ENCODE data around the gene CSF1R.
A peak's percentile ranks its signal among the peaks of the same experiment; 100 is the strongest.
"Not testable (repeated sequence)": the region's sequence is repeated elsewhere in the genome, so short reads cannot be mapped to it uniquely, and the experiment has no call there.

Gene CSF1R

DNA sequence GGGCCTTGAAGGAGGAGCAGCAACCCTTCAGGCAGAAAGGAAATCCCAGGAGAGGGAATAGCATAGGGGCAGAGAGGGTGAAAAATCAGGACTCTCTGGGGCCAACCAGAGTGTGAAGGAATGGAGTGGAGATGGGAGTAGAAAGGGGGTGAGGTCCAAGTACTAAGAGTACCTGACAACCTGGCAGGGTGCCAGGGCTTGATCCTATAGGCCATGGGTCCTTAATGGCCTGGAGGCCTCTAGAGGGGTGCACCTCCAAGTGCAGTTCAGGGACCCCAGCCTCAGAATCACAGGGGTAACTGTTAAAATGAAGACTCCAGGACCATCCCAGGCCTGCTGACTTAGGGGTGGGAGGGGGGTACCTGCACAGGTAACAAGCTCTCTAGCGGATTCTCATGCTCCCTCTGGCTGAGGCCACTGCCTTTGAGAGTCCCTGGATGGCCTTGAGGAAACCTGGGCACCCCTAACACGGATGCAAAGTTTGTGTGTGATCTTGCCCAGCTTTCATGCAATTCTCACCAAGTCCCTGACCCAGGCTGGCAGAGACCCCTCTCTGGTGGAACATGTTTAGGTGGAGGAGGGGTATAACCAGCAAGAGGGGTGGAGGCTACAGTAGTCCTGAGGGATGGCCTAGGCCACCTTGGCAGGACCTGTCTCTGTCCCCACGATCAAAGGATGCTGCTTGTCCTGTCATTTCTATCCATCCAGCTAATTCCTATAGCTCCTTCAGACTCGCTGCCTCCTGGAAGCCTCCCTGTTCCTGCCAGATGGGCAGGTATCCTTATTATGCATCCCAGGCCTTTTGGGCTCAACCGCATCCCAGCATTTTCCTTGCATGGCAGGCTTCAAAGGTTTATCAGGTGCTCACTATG, 17.6 kb upstream of the CSF1R start:
- DNase-seq = no peak

DNA sequence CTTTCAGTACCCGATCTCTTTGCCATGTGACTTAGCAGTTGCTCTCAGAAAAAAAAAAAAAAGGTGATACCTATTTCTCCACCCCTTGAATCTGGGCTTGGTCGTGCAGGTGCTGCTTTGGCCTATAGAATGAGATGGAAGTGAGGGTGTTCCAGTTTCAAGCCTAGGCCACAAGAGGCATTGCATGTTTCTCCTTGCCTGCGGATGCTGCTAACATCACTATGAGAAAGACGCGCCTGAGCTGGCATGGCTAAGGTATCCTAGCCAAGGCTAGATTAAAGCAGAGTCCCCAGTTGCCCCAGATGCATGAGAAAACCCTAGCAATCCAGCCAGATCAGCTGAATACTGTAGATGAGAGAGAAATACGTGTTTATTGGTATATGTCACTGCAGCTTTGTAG, 14.7 kb upstream of the CSF1R start:
- no peak for DNase-seq

DNA sequence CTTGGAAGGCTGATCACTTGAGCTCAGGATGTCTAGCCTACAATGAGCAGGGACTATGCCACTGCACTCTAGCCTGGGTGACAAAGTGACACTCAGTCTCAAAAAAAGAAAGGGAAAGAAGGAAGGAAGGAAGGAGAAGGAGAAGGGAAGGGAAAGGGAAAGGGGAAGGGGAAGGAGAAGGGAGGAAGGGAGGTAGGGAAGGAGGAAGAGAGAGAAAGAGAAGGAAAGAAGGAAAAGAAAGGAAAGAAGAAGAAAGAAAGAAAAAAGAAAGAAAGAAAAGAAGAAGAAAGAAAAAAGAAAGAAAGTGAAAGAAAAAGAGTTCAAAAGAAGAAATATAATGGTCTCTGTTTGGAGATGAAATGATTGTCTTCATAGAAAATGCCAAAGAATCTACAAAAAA, 10.8 kb upstream of the CSF1R start:
- no peak for DNase-seq

DNA sequence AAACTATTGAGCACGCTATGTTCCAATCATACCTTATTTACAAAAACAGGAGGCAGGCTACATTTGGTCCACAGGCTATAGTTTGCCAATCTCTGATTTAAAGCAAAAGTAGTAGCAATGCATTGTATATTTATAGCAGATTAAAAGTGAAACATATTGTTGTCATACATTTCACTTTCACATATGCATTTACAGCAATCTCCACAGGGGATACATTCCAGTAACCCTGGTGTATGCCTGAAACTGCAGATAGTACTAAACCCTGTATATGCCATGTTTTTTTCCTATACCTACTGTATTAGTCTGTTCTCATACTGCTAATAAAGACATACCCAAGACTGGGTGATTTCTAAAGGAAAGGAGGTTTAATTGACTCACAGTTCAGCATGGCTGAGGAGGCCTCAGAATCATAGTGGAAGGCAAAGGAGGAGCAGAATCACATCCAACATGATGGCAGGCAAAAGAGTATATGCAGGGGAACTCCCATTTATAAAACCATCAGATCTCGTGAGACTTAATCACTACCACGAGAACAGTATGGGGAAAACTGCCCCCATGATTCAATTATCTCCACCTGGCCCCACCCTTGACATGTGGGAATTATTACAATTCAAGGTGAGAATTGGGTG, 5.9 kb upstream of the CSF1R start:
- no peak for DNase-seq

DNA sequence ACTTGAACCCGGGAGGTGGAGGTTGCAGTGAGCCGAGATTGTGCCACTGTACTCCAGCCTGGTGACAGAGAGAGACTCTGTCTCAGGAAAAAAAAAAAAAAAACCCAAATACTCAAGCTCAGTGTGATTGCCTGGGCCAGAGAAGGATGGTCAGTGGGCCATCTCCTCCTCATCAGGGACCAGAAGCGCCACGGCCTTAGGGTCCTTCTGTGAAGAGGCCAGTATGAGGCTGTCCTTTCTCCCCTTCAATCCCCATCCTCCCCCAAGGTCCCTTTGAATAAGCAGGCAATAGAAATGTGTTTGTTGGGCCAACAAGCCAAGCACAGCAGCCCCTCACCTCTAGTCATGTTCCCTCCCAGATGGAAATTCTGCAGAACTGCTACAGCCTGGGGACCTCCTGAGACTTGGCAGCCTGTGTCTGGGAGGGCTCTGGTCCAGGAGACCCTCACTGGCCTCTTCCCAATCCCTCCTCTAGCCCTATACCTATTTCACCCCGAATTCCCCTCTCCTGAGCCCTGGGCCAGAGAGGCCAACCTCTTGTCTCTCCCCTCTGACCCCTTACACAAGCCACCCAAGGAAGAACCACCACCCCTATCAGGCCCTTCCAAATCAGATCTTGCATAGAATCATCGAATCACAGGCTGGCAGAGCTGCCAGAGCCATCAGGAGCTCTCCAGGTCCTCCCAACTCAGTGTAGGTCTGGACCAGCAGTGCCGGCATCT, 1.0 kb downstream of the CSF1R start:
- DNase-seq = no peak

DNA sequence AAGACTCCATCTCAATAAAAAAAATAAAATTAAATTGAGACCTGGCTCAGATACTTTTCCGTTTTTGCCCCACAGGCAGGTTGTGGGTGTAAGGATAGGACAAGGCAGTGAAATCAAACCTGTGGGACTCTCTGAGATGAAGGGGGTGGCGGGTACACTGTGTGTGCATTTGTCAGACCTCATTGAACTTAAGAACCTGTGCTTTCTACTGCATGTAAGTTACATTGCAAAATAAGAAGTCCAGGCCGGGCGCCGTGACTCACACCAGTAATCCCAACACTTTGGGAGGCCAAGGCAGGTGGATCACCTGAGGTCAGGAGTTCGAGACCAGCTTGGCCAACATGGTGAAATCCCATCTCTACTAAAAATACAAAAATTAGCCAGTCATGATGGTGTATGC, 1.6 kb downstream of the CSF1R start:
- not testable (repeated sequence) for DNase-seq

DNA sequence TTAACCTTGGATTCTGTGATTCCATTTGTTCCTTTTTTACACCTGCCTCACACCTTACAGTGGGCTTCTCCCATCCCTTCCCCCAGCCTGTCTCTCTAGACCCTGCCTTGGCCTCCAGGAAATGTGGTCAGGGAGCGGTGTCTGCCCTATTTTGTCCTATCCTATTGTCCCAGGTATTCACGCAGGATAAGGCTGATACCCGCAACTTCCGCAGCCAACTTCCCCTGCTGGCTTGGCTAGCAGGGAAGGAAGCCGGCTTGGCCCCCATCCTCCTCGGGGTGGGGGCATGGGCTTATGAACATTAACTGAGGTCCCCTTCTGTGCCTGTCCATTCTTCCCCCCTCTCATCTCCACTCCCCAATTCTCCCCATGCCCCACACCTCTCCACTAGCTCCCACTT, 3.5 kb downstream of the CSF1R start:
- no peak for DNase-seq

DNA sequence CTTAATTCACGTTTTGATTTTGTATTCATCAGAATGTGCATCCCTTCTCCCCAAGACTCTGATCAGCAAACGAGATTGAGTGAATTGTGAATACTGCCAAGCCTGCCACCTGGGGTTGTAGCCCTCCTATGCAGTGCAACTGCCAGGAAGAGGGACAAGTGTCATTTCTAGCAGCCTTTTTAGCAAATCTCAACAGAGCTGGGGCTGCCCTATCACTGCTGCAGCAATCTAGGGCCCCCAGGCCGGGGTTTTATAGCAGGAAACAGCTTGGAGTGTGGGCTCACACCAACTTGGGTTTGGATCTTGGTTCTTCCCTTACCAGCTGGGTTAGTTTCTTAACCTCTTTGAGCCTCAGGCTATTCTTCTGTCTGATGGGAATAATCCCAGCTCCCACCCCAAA, 4.0 kb downstream of the CSF1R start:
- DNase-seq = no peak

DNA sequence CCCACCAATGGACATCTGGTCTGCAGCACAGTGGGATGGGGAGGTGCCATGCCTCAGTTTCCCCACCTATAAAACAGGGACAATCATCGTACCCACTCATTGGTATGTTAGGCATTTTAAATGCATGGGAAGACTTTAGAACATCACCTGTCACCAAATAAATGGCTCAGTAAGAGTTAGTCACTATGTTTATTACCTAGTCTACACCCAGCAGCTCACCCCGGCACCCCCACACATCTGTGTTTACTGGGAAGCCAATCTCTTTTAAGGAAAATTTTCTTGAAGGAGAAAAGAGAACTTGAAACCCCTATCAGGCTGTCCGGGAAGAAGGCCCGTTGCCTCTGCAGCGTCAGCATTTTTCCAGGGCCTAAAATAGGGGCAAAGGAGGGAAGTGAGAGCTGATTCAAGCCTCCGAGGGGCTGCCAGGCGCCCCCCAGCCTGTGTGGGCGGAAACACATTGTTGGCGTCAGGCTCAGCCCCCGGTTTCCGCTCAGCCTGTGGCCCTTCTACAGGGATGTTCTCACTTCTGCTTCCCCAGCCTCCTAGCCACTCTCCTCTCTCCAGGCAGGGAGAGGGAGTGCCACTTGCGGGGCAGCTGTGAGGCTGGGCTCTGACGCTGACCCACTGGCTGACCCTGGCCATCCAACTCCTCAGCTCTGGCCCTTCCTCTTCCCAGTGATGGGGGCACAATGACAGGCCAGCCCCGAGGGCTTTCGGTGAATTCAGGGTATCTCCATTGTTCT, 4.6 kb downstream of the CSF1R start:
- DNase-seq = no peak

DNA sequence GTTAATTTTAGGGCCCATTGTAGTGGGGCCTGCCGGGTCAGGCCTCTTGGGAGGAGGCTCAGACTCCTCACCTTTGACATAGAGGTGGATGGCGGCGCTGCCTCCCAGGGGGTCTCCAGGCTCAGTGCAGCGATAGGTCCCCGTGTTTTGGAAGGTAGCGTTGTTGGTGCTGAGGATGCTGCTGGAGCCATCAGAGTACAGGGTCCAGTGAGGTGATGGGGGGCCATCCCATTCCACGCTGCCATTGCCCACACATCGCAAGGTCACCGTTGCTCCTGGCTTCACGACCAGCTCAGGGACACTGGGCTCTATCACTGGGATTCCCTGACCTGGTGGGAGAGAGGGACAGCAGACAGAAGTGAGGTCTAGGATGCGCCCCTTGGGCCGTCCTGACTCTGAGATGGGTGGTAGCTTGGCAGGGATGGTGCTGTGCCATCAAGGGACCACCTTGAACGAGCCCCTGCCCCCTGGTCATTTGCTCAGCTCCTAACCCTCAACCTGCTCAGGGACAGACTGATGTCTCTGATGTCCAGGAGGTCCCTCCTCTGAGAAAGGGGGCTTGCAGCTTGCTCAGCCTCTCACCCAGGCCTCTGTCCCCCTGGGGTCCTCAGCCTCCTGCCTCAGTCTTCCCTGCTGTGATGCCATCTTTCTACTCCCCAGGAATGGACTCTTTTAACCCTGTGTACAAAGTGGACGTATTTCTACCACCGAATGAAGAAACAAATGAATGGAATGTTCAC, 5.5 kb downstream of the CSF1R start:
- DNase-seq = no peak

DNA sequence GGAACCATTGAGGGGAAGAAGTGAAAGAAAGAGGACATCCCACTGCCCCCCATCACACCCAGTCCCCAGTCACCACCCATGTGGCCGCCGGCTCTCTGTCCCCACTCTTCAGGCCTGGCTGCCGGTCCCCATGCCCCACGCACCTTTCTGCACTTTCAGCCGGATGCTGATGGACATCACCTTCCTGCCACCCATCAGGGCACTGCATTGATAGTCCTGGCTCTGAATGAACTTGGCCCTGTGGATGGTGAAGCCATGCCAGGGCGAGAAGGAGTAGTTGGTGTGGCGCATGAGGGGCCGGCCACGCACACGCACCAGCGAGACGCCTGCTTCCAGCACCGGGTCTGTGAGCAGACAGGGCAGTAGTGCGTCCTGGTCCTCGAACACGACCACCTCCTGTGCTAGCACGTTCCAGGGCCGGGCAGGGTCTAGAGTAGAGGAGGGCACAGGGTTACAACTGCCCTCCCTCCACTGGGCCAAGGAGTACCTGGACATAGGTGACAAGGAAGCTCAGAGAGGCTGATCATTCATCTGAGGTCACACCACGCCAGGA, 6.4 kb downstream of the CSF1R start:
- DNase-seq = no peak

DNA sequence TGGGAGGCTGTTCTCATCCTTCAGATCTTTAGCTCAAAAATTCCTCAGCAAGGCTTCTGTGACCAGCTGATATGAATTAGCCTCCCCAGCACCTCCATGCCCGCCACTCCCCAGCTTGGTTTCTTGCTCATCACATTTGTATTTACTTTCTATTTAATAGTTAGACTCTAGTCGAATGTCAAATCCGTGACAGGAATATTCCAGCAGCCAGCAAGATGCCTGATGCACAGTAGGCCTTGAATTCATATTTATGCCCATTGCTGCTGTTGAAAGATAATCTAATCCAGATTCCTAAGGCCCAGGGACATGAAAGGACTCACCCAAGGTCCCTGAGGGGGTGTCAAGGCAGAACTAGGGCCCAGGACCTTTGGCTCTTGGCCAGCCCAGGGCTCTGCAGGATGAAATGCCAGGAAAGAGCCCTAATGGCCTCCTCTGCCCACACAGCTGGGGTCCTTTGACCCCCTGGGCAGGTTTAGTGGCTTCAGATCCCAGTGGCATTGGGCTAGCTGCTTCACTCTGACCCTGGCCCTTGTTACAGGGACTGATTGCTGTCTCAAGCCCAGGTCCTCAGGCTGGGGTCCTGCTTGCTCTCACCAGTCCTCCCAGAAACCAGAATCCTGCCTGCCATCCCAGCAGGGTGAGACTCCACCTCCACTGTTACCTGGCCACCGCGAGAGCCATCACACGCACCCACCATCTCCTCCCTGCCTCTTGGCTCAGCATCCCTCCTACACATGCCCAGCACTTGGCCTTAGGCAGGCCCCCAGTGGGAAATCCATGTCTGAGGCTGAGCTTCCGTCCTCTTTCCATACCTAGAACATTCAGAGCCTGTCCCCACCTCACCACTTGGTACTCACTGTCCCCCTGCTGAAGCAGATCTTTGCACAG, 7.3 kb downstream of the CSF1R start:
- DNase-seq = no peak

DNA sequence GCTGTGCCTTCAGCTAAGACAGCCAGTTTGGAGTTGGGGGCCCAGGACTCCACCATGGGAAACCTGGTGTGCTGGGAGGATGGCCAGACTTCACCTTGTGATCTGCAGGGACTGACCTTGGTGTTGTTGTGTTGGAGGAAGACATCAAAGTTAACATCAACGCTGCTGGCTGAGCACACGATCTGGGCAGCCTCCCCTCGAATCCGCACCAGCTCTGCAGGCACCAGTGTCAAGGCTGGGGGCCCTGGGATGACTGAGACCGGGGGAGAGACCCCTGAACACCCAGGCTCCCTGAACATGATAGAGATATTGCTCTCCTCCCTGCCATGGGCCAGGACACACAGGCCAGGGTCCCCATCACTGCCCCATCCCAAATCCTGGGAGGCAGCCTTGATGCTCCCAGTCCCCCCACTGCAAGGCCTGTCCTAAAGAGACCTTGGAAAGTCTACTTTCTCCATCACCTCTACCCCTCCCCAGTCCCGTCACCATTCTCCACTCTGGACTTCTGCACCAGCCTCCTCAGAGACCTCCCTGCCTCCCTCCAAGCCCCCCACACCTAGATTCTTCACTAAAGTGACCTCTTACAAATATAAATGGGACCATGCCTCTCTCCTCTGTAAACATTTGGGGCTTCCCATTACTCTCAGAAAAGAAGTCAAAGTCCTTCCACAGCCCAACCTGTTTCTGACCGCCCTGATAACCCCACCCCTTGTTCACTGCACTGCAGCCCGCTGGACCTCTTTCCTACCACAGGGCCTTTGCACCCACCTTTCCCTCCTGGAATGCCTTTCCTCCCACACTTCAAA, 8.2 kb downstream of the CSF1R start:
- DNase-seq = no peak

DNA sequence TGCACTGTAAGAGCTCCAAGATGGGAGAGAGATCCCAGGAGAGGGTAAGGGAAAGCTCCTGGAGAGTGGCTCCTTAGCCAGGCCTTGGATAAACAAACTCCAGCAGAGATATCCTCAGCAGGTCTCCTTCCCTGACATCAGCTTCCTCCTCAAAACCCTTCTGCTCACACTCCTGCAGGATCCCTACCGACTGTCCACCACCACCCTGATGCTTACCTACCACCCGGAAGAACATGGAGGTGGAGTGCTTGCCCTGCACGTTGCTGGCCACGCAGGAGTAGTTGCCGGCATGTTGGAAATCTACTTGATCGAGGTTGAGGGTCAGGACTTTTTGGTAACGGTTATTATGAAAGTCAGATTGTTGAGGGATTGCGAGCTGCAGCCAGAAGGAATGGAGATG, 9.3 kb downstream of the CSF1R start:
- no peak for DNase-seq

DNA sequence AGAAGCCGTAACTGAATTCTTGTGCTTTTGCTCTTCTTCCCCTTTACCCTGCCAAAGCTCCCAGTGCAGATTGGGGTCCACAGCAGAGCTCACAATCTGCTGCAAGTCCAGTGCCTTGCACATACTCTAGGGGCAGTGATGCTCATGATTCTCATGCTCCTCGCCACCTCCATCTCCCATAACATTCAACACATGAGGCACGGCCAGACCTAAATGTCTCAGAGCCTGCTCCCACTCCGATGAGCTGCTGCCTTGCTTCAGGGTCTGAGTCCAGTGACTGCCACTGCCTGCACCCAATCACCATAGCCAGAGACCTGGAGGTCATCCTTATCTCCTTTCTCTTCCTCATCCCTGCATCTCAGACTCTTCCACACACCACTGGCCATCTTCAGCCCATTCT, 10.5 kb downstream of the CSF1R start:
- peak; percentile 27 for DNase-seq

DNA sequence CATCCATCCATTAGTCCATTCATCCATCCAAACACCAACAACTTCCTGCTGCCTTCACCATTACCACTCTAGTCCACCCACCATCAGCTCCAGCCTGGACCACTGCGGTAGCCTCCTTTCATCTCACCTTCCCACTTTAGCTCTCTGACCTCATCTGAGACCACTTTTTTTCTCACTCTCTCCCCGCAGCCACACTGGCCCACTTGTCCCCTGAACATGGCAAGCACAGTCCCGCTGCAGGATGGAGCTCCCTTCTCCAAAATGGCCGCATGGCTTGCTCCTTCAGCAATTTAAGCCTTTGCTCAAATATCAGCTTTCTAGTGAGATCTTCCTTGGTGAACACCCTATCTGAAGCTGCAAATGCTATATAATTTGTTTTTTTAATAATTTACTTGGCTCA, 11.1 kb downstream of the CSF1R start:
- DNase-seq = no peak

DNA sequence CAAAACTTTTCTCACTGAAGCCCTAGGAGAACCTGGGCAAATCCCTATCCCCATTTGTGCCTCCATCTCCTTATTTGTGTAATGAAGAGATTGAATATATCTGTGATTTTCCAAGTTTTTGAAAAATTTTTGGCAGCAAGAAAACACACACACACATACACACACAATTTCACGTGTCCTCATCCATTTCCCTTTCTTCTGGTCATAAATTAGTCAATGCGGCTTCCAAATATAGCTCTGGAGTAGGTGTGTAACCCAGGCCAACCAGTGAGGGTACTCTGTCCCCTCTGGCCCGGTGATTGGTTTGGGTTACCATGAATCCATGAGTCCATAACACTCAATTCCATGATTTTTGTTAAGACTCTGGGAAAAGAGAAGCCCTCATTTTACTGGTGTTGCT, 12.7 kb downstream of the CSF1R start:
- DNase-seq = no peak

DNA sequence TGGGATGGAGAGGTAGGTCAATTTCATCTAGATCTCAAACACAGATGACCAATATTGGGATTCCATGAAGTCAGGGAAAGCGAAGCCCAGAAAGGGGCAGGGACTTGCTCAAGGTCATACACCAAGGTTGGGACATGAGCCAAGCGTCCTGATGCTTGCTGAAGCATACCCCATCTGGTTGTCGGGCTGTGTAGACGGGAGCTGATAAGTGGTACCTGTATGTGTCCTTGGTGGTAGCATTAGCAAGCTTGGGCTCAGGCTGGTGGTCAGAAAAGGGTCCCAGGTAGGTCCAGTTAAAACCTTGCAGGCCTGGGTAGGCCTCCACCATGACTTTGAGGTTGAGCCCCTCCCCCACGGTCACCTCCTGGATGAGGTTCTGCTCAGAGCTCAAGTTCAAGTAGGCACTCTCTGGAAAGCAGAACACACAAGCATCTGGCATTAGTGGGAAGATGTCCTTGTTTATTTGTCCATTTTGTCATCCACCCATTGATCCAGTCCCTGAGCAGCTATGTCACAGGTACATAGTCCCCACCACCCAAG, 13.2 kb downstream of the CSF1R start:
- DNase-seq = no peak

DNA sequence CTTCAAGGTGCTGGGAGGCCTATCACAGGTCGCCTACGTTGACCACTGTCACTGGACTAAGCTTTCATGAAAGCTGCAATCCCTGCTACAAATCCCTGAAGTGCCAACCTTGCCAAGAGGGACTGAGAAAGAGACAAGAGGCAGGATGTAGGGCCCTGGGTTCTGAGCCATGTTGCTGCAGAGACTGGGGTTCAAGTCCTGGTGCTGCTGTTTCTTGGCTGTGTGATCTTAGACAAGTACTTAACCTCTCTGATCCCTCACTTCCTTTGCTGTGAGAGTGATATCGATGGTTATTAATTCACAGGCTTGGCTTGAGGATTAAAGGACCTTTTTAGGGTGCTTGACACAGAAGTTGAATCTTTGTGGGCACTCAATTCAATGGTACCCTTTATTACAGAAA, 15.5 kb downstream of the CSF1R start:
- DNase-seq = no peak

Data from HCEC 1CT (cell line).